Stimulated activated CD4-positive, alpha-beta T cell treated with anti-CD3 and anti-CD28 coated beads, Interleukin-12 subunit alpha, Interleukin-12 subunit beta, amount 100 ng/mL, for 48 hours (primary cell): ENCODE measurements around the gene IQCE.
"Not testable (repeated sequence)": the region's sequence is repeated elsewhere in the genome, so short reads cannot be mapped to it uniquely, and the experiment has no call there.

Experiments used
- DNase-seq, 3 donors: peaks; one replicate each; pipeline ENCODE4 v3.0.0-alpha.2; 2020; ENCODE audit warnings: low read depth in 2 of 3, low spot score in 1 of 3

The IQCE gene

DNA sequence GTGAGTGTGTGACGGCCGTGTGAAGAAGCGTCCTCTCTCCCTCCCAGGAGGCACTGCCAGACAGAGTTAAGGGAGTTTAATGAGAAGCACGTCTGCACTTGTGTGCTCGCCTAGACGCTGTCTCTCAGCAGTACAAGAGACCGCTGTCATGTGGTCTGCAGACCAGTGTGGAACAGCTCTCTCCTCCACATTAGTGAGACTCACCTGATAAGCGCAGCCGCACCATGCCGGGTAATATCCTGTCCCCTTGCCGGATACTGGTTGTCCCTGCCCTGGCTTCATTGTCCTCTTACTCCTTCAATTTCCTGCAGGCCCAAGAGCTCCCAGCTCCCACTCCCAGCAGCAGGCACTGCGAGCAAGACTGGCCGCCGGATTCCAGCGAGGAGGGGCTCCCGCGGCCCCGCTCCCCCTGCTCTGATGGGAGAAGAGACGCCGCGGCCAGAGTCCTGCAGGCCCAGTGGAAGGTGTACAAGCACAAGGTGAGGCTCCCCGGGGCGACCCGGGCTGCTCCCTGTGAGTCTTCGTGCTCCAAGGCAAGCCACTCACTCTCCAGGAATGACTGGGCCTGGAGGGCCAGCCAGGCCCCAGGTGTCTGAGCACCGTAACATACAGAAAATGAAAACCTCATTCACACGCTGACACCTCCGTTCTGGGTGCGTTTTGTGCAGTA, 39.5 kb downstream of the IQCE start:
- DNase-seq: no peak

DNA sequence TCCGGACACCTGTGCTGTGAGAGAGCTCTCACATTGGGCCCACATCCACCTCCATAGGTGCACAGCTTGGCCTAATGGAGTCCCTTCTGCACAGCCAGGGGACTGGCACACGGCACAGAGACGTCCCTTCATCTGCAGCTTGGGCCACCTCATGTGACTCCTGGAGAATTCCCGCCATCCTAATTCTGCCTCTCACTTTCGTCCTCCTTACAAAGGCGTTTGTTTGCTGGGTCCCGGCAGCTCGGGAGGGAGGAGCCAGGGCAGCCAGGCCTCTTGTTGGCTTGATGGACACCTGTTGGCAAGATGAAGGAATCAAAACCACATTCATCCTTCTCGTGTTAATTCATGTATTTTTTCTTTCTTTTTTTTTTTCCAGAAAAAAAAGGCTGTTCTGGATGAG, 42.3 kb downstream of the IQCE start:
- DNase-seq: no peak

DNA sequence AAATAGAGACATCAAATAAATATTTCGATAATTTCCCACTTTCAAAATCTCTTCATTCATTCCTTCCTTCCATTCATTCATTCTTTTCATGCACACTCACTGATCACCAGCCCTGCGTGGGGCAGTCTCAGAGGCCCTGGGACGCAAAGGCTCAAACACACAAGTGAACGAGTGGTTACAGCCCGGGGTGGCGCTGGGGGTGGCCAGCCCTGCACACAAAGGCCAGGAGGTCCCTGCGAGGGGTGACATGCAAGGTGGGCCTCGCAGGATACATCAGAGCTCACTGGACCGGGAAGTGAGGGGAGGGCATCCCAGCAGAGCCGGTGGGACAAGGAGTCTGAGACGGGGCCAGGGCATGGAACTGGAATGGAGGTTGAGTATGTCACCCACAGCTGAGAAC, 43.1 kb downstream of the IQCE start:
- no peak for DNase-seq

DNA sequence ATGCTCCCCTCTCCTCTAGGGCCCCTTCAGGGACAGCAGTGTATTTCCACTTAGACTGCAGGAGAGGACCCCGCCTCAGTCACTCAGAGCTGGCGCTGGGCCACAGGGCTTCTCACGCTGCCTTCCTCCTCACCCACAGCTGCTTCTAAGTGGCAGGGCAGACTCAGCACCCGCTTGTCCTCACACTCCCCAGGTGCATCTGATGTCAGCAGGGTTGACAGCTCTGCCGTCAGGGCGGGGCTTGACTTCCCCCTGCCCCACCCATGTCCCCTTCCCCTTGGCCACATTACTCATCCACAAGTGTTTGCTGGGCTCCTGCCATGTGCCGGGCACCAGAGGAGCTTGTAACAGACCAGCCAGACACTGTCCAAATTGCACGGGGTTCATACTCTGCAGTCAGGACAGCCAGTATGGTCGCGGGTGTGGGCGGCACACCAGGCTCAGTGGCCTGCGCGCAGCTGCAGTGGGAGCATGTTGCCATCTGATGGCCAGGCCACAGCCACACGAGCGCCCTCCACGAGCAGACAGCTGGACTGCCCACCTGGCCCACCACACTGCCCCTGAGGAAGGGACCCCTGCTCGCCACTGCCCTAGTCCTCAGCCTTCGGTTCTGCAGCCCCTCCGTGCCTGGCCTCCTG, 43.7 kb downstream of the IQCE start:
- DNase-seq: no peak

DNA sequence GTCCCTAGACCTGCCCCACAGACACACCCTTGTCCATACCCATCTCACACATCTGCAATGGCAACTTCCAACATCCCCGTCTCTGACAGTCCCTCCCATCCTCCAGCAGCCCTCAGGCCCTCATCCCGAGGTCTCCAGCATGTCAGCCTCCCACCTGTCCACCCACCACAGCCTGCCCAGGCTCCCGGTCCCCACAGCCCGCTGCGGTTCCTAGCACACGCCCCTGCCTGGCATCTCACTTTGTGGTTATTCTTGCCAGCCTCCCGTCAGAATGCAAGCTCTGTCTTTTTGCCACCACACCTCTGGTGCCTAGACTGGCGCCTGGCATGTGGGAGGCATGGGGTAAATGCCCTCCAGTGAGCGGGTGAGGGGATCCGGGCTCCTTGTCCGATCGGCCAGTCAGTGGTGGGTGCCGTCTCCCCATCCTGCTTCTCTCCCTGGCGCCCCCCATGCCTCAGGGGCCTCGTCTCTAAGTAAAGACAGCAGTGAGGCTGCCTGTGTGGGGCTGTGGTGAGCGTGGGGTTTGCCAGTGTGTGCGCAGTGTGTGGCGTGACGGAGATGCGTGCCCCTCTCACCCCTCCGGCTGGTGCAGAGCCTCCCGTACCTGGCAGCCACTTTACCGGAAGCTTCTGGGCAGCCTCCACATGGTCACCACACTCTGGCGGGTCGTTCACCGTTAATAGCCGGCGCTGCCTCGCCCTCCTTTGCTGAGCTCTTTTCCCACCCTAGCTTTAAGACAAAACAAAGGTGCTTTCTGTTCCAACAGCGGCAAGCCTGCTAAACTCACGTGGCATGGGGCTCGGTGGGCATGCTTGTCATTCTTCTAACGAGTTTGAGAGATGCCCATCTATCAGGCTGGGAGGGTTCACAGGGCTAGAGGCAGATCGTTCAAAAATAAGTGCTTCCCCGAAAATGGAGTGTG, 44.5 kb downstream of the IQCE start:
- DNase-seq: no peak

DNA sequence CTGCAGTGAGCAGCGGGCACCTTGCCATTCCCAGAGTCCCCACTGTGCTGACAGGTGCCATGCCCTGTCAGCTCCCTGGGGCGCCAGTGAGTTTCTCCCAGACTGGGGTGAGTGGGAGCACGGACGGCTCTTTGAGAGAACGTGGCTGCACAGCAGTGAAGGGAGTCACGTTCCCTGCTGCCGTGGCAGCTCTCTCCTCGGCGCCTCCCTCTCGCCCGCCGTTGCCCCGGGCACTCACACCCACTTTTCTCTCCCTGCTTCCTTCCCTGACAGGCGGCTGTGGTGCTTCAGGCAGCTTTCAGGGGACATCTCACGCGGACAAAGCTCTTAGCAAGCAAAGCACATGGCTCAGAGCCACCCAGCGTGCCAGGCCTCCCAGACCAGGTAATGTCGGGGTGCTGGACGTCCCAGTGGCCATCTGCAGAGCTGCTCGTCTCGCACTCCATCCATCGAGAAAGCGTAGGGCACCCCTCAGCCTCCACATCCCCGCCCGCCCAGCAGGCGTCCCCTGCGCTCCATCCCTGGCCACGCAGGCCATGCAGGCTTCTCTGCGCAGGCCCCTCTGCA, 45.9 kb downstream of the IQCE start:
- DNase-seq: no peak

DNA sequence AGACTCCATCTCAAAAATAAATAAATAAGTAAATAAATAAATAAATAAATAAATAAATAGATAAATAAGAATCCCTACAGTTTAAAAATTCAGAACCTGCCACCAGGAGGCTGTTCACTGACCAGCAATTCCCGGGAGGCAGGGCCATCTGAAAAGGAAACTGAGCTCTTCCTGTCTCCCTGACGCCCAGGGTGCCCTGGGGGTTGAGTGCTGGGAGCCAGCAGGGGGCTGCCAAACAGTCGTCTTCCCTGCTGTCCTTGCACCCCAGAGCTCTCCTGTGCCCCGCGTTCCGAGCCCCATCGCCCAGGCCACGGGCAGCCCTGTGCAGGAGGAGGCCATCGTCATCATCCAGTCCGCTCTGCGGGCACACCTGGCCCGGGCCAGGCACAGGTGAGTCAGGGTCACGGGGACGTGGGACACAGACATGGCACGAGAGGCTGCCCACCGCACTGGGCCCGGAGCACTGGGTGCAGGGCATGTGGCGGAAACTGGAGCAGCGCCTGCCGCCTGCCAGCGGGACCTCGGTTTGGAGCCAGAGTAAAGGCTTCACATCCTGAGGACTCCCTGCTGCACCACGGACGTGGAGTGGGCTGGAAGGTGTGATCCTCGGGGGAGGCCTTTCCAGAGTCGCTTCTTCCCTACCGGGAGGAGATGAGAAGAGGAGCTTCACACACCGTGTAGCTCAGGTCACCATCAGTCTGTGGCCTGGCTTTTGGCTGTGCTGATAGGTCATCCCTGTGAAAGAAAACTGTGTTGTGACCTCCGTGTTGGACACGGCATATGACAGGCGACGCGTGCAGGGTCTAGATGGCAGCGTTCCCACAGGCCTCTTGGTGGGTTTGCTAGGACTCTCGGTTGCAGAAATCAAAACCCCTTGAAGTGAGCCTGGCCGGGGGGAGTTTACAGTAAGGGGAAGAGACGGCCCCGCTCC, 47.1 kb downstream of the IQCE start:
- no peak for DNase-seq

DNA sequence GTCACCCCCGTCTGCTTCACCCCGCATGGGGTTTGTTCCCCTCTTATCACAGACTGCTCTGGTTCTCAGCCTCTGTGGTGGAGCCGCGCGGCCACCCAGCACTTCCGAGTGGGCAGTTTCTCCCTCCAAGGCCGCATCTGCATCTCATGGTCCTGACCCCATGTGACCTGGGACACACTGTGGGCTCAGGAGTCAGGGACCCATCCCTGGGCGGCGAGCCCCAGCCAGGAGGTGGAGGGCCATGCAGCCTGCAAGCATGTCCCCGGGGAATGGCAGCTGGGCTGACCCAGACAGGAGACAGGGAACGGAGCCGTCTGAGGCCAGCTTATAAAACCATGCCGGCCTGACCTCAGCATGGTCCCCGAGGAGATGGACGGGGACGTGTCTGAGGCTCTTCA, 47.8 kb downstream of the IQCE start:
- no peak for DNase-seq

DNA sequence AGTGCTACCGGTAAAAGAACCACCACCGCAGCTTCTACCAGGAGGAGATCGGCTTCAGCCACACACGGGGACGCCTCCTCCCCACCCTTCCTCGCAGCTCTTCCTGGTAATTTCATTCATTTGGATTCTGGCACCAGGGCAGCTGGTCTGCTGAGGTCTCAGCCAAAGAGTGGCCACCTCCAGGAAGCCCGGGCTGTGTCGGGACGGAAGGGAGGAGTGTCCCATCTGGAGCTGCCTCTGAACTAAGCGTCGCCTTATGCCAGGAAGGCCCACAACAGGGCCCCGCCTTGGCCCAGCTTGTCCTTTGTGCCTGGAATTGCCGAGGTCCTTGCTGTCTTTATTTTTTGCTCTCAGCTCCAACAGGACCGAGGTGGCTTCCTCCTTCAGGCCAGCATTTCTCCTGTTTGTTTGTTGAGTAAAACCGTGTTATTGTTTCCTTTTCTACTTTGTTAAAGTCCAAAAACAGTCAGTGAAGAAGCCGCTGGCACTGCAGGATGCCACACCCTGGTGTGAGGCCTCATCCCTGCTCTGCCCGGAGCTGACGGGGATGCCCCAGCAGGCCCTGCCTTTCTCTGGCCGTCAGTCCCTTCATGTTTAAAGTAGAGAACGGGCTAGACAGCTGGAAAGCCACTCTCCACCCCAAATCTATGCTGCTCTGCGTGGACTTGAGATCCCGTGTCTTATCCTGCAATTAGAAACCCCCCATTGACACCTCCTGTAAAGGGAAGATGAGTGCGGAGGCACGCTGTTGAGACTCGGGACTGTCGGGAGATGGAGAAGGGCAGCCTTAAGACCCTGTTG, 48.5 kb downstream of the IQCE start:
- DNase-seq: no peak

DNA sequence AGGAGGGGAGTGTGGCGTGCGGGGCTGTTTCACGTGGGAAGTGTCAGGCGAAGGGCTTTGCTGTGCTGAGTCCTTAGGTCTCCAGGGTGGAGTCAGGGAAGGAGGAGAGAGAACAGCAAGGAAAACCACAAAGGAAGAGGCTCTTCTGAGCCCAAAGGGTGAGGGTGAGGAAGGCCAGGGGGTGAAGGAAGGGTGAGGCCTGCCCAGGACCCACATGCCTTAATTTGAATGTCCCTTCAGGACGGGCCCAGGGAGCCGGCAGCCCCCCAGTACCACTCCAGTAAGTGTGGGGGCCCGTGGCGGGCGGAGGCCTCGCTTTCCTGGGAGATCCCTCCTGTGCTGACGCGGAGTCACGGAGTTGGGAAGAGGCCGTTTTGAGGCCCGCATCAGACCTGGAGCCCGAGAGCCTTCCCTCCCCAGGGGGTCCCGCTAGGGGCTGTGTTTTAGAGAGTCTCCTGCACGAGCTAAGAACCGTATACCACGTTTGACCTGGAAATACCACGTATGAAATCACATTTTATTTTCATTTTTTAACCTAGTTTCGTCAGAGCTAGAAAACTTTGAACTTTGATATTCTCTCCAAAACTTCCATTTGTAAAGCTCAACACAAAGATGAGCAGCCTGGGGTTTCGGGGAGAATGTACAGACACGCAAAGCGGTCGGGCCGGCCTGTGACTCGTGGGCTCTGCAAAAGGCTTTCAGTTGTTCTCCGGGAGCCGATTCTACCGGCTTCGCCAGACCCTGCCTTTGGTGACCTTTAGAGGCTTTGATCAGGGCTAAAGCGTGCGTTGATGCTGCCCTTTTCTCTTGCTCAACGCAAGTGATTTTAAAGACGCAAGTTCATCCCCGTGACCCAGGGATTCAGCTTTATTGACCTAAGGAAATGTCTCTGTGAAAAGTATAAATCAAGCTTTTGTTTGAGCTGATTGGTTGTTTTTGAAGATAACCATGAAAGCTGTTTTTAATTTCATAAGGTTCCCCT, 49.4 kb downstream of the IQCE start:
- no peak for DNase-seq

DNA sequence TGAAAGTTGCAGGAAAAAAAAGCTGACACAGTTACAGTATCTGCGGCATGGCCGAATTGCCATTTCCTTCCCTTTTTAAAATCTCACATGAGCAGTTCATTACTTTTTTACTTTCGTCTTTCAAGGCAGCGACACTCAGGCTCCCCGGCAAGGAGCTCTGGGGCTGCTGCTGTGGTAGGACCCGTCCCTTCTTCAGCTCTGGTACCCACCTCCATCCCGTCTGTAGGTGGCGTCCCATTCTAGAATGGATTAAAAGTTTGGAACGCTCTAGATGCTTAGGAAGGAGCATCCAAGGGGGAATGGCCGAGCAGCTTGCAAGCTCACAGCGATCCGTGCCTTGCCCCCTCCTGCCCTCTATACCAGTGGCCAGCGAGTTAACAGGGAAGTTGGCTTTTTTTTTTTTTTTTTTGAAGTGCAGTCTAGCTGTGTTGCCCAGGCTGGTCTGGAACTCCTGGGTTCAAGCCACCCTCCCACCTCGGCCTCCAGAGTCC, 50.2 kb downstream of the IQCE start:
- no peak for DNase-seq

DNA sequence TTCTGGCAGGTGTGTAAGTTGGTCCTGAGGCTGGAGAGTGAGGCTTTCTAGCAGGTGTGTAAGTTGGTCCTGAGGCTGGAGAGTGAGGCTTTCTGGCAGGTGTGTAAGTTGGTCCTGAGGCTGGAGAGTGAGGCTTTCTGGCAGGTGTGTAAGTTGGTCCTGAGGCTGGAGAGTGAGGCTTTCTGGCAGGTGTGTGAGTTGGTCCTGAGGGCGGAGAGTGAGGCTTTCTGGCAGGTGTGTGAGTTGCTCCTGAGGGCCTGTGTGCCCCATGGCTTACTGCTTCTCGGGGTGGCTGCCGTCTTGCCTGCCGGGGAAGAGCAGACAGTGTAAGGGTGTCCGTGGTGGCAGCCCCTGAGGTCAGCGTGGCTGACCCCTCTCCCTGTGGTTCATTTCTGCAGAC, 50.9 kb downstream of the IQCE start:
- not testable (repeated sequence) for DNase-seq

DNA sequence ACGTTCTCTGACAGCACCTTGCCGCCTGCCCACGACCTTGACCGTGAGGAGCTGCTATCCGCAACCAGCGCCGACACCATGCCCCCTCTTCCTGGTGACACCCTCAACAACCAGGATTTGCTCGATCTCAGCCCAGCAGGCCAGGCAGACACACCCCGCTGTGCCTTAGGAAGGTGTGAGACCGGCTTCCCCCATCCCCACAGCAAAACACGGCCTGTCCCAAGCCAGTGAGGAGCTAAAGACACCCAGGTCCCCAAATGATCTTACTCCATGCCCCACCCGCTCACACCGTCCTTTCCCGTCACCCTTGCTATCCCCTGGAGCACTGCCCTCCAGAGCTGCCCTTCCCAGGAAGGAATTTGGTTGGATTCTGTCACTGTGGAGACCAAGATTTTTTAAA, 51.7 kb downstream of the IQCE start:
- DNase-seq: no peak

DNA sequence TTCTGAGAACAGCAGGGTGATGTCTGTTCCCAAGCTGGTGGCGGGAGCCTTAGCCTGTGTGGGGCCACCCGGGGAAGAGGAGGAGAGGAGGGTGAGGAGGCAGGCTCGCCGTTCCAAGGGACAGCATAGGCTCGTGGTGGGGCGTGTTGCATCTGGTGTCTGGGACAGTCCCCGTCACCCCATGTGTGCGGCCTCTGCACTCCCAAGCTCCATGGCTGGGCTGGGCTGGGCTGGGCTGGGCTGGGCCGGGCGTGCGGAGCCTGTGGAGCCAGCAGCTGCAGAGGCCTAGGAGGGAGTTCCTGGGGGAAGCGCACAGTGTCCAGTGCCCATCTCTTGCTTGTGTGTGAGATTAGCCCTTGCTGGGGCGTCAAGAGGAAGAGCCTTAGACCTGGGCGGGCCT, 52.1 kb downstream of the IQCE start:
- no peak for DNase-seq

DNA sequence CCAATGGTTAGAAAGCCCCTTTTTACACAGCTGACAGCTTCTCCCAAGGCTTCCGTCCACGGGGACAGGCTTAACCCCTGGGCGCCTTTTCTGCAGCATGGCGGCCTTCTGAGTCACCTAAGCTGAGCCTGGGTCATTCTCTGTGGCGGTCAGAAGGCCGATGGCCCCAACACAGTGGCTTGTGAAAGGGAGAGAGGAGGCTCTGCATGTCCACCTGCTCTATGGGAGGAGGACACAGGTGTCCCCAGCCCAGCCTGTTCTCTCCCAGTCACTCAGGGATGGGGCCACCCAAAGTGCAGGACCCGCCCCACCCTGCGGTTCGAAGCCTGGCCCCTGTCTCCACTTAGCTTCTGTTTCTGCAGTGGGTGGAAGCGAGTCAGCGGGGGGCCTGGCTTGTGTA, 52.6 kb downstream of the IQCE start:
- no peak for DNase-seq

DNA sequence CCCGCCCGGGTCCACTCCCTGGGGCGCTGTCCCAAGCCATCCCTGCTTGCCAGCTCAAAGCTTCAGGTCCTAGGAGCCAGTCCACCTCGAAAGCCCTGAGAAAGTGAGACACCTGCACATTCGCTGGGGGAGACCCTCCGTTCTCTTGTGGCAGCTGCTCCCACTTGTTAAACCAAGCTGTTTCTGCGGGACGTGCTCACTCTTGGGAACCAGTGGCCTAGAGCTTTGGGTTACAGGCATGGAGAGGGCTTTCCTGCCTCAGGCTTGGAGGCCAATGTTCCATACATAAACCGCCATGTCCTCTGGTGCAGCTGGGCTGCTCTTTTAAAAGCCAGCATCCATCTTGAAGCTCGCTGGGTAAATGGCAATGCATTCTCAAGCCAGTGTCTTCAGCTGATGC, 53.1 kb downstream of the IQCE start:
- no peak for DNase-seq

DNA sequence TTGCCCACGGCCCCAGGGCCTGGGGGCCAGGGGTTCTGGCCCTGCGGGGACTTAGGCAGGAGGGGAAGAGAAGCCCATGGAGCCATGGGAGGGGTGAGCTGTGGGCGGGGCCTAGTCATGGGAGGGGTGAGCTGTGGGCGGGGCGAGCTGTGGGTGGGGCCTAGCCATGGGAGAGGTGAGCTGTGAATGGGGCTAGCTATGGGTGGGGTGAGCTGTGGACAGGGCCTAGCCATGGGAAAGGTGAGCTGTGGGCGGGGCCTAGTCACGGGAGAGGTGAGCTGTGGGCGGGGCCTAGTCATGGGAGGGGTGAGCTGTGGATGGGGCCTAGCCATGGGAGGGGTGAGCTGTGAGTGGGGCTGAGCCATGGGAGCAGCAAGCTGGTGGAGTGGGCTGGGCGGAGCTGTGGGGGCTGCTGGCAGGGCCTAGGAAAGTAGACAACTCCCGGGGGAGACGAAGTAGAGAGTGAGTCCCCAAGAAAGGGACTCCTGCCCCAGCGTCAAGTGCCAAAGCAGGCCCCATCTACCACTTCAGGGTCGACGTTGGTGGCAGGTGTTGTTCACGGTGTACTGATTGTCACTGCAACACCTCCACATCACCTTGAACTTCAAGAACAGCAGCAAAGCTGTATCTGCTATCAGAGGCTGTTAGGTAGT, 53.8 kb downstream of the IQCE start:
- DNase-seq: no peak
